ENCODE results near the gene PGAM4. TPM values are rescaled to one million over a fixed set of nuclear protein-coding genes. Genes with fewer than 3 reads are reported as not detected.
"Not testable (repeated sequence)": the region's sequence is repeated elsewhere in the genome, so short reads cannot be mapped to it uniquely, and the experiment has no call there.

PGAM4 gene
- total RNA-seq, 1 donor from 2014 or later: not detected

DNA sequence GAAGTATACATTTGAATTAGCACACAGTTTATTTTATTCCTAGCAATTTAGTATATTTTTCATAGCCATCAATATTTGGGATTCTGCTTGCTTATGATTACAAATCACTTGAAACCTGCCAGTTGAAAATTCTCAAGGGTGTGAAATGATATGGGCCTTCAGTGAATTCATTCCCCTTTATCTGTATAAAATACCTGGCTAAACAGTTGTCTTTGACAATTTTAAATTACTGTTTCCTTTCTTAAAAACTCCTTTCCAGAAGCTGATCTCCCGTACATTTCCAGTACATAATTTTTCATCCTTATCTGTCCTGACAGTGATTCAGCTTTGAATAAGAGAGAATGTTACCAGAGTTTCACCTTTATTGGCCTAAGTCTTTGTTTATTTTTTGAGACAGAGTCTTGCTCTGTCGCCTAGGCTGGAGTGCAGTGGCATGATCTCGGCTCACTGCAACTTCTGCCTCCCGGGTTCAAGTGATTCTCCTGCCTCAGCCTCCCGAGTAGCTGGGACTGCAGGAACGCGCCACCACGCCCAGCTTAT is 45.0 kb downstream of the PGAM4 start:
- DNase-seq: no peak

DNA sequence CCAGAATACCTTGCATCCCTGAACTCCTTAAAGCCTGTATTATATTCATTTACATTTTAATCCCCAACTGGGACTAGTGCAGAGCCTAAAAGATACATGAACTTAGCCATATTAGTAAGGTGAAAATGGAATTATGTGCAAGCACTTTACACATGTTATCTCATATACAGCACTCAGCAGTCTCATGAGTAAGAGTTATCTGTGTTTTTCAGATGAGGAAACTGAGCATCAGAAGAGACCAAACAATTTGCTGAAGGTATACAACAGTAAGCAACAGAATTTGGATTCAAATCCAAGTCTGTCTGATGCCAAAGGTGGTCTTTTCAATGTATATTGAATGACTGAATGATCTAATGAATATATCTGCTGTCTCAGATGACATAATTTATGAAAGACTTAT is 46.7 kb downstream of the PGAM4 start:
- no peak for DNase-seq

DNA sequence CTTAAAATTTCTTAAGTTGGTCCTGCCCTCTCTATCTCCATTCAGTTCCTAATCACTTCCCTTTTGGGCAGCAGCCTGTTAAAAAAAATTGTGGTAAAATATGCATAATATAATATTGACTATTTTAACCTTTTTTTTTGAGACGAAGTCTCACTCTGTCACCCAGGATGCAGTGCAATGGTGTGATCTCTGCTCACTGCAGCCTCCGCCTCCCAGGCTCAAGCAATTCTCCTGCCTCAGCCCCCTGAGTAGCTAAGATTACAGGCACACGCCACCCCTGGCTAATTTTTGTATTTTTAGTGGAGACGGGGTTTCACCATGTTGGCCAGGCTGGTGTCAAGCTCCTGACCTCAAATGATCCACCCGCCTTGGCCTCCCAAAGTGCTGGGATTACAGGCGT is 50.1 kb downstream of the PGAM4 start:
- not testable (repeated sequence) for DNase-seq

DNA sequence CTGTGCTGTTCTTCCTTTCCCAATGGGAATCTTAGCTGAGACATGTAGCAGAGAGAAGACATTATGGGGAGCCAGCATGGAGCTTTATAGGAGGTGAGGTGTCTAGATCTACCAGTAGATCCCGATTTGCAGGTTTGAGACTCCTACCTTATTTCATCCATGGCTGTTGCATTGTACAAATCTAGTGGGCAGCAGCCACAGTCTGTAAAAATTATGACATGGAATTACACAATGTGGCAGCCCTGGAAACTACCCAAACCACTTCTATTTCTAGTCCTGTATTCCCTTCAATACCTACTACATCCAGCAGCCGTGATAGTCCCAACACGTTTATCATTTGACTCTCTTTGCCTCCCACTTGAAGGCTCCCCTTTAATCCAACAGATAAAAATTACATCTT is 50.9 kb downstream of the PGAM4 start:
- no peak for DNase-seq

Other genes with a start within 250 kb of the PGAM4 start
- gene ATRX, start 183.4 kb downstream of the PGAM4 start, total RNA-seq: 200 TPM
- 60.4 TPM for gene MAGT1, start 74.2 kb downstream of the PGAM4 start, total RNA-seq
- 495 TPM for gene COX7B, start 70.2 kb downstream of the PGAM4 start, total RNA-seq
- 15.0 TPM for gene ATP7A, start 58.9 kb downstream of the PGAM4 start, total RNA-seq
- 275 TPM for gene PGK1, start 134.6 kb upstream of the PGAM4 start, total RNA-seq
- gene TAF9B, start 170.0 kb upstream of the PGAM4 start, total RNA-seq: 28.0 TPM